Amniotic stem cell (primary cell): Measurements from ENCODE around the gene RANBP3.
A peak's percentile ranks its signal among the peaks of the same experiment; 100 is the strongest.
"Not testable (repeated sequence)": the region's sequence is repeated elsewhere in the genome, so short reads cannot be mapped to it uniquely, and the experiment has no call there.

ENCODE experiments used
- DNase-seq: peaks from one replicate; lab custom pipeline; 2025; lab: John Stamatoyannopoulos, UW

RANBP3 gene, protein sequence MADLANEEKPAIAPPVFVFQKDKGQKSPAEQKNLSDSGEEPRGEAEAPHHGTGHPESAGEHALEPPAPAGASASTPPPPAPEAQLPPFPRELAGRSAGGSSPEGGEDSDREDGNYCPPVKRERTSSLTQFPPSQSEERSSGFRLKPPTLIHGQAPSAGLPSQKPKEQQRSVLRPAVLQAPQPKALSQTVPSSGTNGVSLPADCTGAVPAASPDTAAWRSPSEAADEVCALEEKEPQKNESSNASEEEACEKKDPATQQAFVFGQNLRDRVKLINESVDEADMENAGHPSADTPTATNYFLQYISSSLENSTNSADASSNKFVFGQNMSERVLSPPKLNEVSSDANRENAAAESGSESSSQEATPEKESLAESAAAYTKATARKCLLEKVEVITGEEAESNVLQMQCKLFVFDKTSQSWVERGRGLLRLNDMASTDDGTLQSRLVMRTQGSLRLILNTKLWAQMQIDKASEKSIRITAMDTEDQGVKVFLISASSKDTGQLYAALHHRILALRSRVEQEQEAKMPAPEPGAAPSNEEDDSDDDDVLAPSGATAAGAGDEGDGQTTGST

DNA sequence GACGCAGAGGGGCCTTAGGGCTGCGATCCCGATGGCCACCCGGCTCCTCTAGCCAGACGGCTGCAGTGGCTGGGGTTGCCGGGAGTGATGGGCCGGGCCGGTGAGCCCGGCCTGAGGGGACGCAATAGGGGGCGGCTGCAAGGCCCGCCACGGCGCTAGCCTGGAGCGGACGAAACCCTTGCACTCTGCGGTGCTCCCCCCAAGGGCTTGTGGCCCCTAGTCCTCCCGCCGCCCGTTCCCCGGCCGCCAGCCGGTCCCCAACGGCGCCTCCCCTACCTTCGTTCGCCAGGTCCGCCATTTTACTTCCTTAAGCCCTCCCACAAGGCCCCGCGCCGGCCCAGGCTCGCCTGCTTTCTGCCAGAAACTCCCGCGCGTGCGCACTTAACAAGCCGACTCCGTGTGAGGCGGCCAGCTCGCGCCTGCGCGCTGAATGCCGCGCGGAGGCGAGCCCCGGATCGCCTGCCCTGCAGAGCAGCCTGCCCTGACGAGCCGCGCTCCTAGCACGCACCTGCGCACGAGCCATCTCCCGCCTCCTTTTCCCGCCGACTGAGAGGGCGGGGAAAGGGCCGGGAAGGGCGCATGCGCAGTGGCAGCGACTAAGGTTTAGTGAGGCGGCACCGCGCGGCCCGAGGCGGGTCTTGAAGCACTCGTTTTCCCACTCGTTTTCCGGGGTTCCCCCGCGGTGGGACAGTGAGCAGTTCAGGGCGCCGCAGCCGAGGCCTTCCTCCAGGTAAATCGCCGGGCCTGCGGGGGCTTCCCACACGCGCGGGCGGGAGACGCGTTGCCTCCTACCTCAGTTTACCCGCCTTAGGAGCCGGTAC lies at the start of gene RANBP3:
Gene RANBP3 (minus strand): TSS at position 356 of the 821 bp plus-strand sequence. CDS start 58 bp downstream, at position 298.
- DNase-seq, result peak; percentile 99

DNA sequence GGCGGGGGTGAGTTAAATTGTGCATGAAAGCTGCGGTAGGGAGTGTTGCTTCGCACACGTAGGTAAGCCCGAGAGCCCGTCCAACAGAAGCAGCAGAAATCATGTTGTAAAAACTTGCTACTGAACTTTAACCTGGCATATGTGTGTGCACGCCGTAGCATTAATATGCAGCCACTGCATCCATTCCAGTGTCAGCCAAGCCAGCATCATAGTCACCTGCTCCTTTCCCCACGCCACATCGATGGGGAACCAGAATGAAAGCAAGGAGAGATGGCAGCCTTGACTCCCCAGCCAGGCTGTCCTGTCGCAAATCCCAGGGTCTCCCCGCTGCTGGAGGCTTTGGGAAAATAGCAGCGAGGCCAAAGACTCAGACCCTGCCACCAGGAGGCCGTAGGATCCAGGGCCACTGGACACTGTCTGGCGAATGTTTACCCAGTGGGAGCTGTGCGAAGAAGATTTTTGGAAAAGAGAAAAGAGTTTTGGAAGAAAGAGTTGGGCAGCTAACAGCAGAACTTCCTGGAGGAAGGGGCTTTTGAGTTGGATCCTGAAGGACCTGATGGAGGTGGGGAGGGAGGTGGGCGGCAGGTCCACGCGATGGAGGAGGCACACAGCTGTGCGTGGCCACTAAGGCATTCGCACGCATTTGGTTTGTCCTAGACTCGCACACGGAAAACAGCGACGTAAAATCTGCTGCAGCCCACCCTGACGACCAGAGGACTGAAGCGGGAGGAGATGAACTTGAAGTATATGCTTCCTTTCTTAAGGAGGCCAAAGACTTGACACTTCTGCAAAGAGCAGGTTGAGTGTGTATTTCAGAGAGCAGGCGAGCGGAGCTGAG lies 48.7 kb upstream of the RANBP3 start:
- DNase-seq, result no peak

DNA sequence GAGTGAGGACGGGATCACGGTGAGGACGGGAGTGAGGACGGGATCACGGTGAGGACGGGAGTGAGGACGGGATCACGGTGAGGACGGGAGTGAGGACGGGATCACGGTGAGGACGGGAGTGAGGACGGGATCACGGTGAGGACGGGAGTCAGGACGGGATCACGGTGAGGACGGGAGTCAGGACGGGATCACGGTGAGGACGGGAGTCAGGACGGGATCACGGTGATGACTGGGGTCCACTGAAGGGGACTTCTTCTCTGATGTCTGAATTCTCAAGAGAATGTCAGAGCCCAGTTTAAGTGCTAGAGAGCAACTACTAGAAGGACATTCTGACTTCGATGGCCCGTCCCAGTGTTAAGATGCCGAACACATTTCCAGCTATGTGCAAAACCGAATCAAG lies 46.8 kb upstream of the RANBP3 start:
- DNase-seq, result not testable (repeated sequence)

DNA sequence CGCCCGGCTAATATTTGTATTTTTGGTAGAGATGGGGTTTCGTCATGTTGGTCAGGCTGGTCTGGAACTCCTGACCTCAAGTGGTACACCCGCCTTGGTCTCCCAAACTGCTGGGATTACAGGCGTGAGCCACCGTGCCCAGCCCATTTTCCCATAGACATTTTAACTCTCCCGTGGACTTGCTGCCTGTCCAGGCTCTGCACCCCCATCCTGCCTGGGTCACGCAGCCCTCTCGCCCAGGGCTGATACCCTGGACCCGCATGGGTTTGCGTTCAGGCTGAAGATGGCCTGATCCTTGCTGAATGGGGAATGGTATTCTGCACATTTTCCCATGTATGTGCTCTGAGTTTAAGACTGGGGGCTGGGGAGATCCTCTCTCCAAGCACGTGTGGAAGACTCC lies 46.0 kb upstream of the RANBP3 start:
- DNase-seq, result no peak

DNA sequence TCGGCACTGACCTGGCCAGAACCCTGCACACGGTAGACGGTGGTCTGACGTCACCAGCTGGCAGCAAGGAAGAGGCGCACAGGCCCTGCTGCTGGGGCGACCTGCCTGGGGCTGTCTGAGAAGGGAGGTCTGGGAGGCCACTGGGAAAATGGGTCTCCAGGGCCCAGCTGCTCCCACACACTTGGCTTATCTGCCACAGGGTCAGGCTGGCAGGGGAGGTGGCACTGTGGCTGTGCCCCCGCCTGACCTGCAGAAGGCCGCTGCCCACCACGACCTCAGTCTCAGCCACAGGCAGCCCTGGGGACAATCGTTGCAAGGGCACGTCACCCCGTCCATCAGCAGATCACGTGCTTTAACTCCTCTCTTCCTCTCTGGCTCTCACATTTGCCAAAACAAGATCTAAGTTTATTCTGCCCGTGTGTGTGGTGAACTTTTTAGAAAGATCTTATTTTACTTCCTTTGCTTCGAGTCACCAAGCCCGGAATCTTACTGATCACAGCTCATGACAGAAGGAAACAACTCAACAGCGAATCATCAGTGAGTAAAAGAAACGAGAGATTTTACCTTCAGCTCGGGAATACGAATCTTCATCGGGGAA lies 45.2 kb upstream of the RANBP3 start:
- peak; percentile 20 for DNase-seq

DNA sequence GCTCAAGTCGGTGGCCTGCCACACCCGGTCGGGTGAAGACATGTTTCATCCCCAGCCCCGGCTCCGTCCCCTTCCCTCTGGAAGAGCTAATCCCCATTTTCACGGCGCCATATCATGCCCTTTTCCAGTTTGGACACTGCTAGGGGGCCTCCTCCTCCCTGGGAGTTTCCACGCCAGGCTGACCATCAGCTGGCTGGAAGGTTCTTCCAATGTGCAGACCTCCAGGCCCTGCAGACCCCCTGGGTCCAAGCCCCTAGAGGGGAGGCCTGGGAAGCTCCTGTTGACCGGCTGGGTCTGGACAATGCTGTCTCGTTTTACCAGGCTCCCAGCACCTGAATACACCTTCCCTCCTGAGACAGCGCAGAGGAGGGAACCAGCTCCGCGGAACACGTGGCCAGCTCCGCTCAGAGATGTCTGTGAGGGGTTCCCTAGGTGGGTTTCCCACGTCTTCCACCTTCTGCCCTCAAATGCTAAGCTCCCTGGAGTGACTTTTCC lies 44.7 kb upstream of the RANBP3 start:
- DNase-seq, result no peak

DNA sequence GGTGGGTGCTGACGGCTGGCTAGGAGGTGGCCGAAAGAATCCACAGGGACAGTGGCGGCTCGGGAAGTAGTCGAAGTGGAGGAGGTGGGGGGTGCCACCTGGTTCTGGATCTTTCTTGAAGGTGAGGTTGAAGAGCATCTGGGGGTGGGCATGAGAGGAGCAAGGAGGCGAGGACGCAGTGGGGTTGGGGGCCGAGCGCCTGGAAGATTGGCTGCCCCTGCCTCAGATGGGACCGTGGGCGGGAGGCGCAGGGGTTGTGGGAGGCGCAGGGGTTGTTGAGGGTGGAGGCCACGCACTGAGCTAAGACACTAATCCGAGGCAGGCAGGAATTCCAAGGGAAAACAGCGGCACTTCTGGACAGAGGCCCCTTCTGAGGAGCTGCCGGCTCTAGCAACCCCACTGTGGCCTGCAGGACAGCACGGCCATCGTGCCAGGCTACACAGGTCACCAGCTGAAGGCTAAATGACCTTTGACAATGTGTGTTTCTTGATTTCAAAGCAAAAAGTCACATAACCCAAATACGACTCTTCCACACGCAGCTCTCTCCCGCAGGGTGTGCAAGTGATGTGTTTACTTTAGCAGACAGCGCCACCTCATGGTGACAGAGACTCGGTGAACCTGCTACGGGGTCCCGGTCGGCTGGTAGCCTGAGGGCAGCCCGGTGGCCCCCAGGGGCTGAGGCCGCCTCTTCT lies 44.1 kb upstream of the RANBP3 start:
- peak; percentile 23 for DNase-seq

DNA sequence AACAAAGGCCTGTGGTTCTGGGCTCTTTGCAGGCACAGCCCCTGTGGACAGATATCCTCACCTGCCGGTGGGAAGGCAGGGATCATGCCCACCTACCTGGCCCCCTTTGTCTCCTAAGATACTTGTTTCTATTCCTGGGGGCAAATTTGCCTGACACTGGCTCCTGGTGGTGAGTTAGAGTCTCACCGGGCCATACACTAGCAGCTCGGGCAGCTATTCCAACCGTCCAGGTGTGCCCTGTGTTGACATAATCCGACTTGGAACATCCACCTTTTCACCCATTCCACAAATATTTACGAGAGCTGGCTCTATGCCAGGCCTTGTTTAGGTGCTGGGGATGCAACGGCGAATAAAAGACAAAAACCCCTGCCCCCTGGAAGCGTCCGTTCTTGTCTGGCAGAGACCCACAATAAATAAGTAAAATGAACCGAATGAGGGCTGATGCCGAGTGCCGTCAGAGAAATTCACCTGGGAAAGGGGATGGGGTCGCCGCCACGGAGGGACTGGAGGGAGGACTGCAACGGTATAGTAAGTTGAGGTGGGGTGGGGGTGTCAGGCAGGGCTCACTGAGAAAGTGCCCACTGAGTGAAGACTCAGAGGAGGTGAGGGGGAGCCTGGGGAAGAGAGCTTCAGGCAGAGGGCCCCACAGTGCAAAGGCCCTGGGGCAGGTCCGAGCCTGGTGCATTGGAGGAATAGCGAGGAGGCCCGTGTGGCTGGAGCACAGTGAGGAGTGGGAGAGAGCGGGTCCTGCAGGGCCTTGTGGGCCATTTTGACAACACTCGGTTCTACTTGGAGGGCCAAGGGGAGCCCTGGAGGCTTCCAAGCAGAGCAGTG lies 43.2 kb upstream of the RANBP3 start:
- DNase-seq, result no peak

DNA sequence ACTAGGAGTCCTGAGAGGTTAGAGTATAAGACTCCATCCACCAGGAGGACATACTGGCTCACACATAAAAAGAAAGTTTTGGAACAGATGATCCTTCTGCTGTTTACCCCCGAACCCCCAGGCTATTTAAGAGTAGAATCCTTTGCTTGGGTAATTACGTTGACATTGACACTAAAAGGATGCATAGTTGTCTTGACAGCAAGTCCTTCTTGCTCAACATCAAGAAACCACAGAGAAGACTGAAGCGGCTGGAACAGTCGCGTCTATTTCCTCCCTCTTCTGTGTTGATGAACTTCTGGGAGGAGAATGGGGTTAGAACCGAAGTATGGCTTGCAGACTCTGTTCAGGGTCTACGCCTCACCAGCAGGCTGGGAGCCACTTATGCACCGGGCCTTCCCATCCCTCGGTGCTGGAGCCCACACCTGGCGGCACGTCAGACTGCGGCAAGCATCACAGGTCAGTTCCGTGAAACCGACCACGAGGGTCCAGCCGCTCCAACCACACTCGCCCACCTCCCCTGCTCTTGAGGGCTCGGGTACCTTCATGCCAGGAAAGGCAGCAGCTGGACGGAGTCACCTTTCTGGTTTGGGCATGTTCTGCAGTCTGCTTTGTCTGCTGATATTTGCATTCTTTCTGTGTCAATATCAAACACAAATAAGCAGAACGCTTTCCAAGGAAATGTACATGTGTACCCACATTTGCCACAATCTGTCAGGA lies 42.4 kb upstream of the RANBP3 start:
- no peak for DNase-seq

DNA sequence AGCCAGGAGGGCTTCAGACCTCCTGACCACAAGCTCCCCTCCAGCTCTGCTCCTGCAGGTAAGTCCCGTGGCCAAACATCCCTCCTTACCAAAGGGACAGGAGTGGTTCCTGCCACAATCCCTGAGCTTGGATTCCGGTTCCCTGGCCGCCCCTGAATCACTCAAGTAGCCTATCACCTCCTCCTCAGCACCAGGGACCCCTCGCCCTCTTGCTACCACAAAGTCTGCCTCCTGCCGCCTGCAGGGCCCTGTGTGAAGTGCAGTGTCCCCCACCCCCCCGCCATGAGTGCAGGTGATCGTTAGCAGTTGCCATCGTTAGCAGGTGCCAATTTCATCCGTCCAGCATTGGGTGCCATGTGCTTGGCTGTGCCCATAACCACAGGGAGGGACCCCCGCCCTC lies 40.8 kb upstream of the RANBP3 start:
- no peak for DNase-seq

DNA sequence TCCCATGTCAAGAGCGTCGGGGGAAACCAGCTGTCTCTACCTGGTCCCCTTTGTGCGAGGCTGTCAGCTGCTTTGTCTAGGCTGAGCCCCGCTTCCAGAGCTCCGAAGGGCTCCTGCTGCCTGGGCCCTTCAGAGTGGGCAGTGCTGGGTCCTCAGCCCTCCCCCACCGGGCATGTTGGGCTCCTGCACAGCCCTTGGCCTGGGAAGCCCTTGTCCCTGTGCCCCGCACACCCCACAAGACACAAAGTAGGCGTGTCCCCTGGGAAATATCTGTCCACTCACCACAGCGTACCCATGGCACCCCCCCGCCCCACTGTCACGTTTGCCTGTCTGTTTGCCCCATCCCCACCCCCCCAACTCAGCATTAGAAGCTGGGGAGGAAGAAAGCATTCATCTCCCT lies 39.6 kb upstream of the RANBP3 start:
- DNase-seq, result no peak

DNA sequence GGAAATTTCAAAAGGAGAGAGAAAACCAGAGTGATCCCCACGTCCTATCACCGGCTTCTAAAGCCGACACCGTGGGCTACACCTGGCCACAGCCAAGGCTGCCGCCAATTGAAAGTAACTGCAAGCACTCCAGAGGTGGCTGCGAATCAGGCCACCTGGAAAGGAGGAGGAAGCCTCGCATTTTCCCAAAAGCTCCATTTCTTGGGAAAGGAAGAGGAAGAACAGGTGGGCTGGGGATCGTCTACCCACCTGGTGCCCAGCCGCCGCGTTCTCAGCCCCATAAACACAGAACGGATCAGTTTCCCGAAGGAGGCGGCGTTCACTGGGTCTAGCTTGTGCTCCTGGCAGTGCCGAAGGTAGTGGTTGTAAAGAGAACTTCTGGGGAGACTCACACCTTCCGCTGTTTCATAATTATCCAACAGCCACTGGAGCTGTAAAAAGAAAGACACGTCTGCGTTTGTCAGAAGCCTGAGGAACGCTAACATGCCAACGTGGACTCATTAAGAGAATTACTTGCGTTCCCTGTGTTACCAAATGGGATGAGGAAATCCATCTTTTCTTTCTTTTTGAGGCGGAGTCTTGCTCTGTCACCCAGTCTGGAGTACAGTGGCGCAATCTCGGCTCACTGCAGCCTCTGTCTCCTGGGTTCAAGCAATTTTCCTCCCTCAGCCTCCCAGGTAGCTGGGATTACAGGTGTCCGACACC lies 38.1 kb upstream of the RANBP3 start:
- DNase-seq, result no peak

DNA sequence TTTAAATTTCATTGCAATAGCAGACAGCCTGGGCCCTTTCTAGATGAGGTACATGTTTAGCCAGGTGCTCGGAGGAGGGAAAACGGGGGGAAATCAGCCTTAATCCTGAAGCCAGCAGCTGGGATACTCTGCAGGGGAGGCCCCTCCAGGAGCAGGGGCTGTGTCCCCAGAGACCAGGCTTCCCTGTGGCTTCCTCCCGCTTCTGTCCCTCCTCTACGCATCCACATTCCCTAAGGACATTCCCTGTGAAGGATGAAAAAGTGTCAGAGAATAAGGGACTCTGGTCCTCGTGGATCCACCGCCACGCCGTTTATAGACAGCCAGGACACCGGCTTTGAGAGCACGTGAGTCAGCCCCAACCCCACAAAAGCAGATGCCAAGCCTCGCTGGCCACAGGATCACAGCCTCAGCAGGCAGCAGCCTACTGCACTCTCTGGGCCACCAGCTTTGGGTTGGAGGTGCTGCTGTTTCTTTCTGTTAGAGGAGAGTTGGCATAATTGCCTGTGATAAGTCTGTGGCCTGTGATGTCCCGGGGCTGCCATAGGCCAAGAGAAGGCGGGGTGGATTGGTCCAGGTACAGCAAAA lies 36.7 kb upstream of the RANBP3 start:
- DNase-seq, result no peak

DNA sequence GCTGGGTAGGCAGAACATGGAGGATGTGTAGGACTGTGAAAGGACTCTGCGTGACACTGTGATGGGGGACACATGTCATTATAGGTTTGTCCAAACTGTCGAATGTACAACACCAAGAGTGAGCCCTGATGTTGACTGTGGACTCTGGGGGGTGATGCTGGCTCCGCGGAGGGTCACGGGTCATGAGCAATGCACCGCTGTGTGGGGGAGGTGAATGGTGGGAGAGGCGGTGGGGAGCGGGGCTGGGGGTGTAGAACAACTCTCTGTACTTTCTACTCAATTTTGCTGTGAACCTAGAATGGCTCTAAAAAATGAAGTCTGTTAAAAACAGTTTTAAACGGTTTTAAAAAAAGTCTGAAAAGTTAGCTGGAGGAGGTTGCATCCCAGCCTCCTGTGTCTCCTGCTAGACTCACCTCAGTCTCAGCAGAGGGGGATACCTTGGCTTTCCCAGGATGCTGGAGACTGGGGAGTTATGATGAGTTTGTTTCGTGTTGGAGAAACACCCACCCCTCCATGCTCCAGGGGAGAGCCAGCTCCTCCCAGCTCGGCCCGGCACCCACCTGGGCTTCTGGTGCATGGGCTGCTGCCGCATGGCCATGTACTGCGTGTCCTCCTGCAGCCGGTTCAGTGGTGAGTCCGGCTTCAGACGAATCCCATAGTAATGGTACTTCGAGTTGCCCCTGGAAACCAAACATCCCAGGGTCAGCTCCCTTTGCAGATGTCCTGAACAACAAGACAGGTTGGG lies 34.7 kb upstream of the RANBP3 start:
- DNase-seq, result no peak

DNA sequence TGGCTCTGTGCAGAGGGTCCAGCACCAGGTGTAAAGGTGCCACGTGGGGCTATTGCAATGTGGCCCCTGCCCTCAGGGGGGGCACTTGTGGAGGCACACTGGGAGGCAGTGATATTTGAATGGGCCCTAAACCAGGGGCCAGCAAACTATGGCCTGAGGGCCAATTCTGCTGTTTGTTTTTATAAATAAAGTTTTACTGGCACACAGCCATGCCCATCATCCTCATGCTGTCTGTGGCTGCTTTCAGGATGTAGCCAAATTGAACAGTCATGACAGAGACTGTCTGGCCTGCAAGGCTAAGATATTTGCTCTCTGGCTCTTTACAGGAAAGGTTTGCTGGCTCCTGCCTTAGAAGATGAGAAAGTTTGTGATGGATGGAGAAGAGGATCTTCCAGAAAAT lies 33.9 kb upstream of the RANBP3 start:
- DNase-seq, result no peak

DNA sequence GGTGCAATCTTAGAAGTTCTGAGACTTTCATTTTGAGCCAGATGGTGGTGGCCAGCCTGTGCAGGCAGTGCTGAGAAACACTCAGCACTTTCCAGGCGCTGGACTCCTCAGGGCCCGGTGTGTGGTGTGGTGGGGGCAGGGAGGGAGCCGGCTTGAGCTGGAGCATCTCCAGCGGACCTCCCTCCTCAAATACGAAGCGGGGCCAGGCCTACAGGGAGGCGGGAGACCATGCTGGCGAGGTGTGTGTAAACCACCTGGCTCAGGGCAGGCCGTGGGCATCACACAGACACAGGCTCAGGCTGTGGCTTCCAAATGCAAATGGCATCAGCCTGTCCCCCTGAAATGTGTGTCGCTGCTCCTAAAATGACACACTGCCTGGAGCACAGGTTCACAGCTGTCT lies 33.3 kb upstream of the RANBP3 start:
- DNase-seq, result no peak

DNA sequence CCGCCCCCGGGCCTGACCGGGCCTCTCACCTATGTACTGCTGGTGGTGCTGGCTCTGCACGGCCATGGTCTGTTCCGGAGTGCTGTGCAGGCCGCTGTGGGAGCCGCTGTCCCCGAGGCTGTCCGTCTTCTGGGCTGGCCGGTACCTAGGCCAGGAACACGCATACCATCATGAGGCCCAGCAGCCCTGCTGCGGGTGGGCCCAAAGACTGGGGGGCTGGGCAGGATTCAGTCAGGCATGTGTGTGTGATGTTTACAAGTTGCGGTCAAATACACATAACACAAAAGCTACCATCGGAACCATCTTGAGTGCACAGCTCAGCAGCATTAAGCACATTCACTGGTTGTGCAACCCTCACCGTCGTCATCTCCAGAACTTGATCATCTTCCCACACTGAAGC lies 32.2 kb upstream of the RANBP3 start:
- no peak for DNase-seq
